K562 (cell line): ENCODE results near the gene OSGIN1. TPM values are rescaled to one million over a fixed set of nuclear protein-coding genes. Genes with fewer than 3 reads are reported as not detected.

ENCODE experiments used
- ATAC-seq: fragments of 200-7000 bp; cut with Tn5 transposase; 3 replicates; pipeline ENCODE4 v1.9.1; 2020; ENCODE audit warnings: moderate library complexity
- BruUV-seq: library from RNA; stranded (reverse); fragments of 400-500 nt; replicated peaks from 2 replicates; lab custom pipeline; 2021; lab: Mats Ljungman, UMichigan
- CTCF ChIA-PET: fragments of 300-600 bp; formaldehyde crosslinking; extraction: SDS; loops from one replicate; lab custom pipeline; 2021; ENCODE audit warnings: low intra/inter-chr PET ratio; lab: Yijun Ruan, JAX
- POLR2A ChIA-PET: fragments of 300-600, 350-650 bp; sonication (Branson Sonifier 250); formaldehyde crosslinking; extraction: SDS; loops from one replicate; lab custom pipeline; 2021; ENCODE audit warnings: antibody characterized with exemption, inconsistent platforms; lab: Yijun Ruan, JAX
- DNase-seq, 4 experiments: peaks; one replicate each; pipeline versions ENCODE4 v3.0.0 to v3.0.0-alpha.2; 2011 to 2018; ENCODE audit warnings: low spot score in 3 of 4, mixed read lengths in 3 of 4; ENCODE audit errors: extremely low read depth in 1 of 4
- FAIRE-seq: peaks from 2 replicates; lab custom pipeline; 2011; peaks lifted over from hg19 to GRCh38; lab: Jason Lieb, UNC
- H2AFZ ChIP-seq: 2 replicates; pipeline ENCODE4 v1.6.0; 2011; ENCODE audit warnings: low read depth, low read length, control low read depth, inconsistent platforms
- H3K27ac ChIP-seq: fragments of 200-600 bp; 3 replicates; pipeline ENCODE4 v1.8.0; 2011; ENCODE audit warnings: low read depth, mild to moderate bottlenecking, control low read depth, inconsistent platforms, low read length, moderate library complexity, mixed read lengths; ENCODE audit errors: extremely low read depth
- H3K27me3 ChIP-seq, 2 experiments: fragments of 300-600 bp in 1 of 2; 2 replicates in 1 of 2; 3 replicates in 1 of 2; pipeline versions ENCODE4 v1.6.0 to v1.8.0; 2011; ENCODE audit warnings: inconsistent platforms in 2 of 2, low read length in 2 of 2, mild to moderate bottlenecking in 1 of 2, mixed read lengths in 1 of 2, moderate library complexity in 1 of 2; ENCODE audit not compliant: control insufficient read depth in 2 of 2, insufficient read depth in 2 of 2
- H3K36me3 ChIP-seq: fragments of 300-600 bp; 3 replicates; pipeline ENCODE4 v1.8.0; 2011; ENCODE audit warnings: mild to moderate bottlenecking, low read length, inconsistent platforms; ENCODE audit not compliant: control insufficient read depth, insufficient read depth
- H3K4me1 ChIP-seq, 2 experiments: fragments of 200-600 bp in 1 of 2; replicated peaks in 1 of 2; 2 replicates in 1 of 2; 3 replicates in 1 of 2; pipeline versions ENCODE4 v1.5.1 to v1.8.0; 2011; ENCODE audit warnings: inconsistent platforms in 2 of 2, low read length in 2 of 2, mild to moderate bottlenecking in 1 of 2, mixed read lengths in 1 of 2, moderate library complexity in 1 of 2; ENCODE audit not compliant: control insufficient read depth in 2 of 2, insufficient read depth in 2 of 2
- H3K4me2 ChIP-seq: 2 replicates; pipeline ENCODE4 v1.6.1; 2011; ENCODE audit warnings: low read length, control low read depth, inconsistent platforms, mixed read lengths; ENCODE audit not compliant: insufficient read depth
- H3K4me3 ChIP-seq: fragments of 200-600 bp; sonication (generic), shearing (Covaris generic); 2 replicates; pipeline ENCODE4 v1.5.1; 2016; ENCODE audit warnings: control low read depth, inconsistent platforms
- H3K79me2 ChIP-seq: fragments of 200-600 bp; 3 replicates; pipeline ENCODE4 v1.8.0; 2011; ENCODE audit warnings: low read length, inconsistent platforms; ENCODE audit not compliant: control insufficient read depth, insufficient read depth
- H3K9ac ChIP-seq, 2 experiments: 2 replicates each; pipeline versions ENCODE4 v1.6.0 to v1.6.1; 2011; ENCODE audit warnings: low read depth in 2 of 2, low read length in 2 of 2, control low read depth in 1 of 2, inconsistent platforms in 1 of 2, mild to moderate bottlenecking in 1 of 2, mixed read lengths in 1 of 2; ENCODE audit not compliant: insufficient read depth in 1 of 2
- H3K9me1 ChIP-seq: one replicate; pipeline ENCODE4 v1.6.0; 2011; ENCODE audit warnings: inconsistent platforms, mild to moderate bottlenecking, low read length, moderate library complexity; ENCODE audit not compliant: control insufficient read depth, insufficient read depth
- H3K9me3 ChIP-seq: replicated peaks from 2 replicates; pipeline ENCODE4 v1.5.1; 2011; ENCODE audit warnings: low read depth, low read length, inconsistent platforms; ENCODE audit not compliant: control insufficient read depth, insufficient read depth
- H4K20me1 ChIP-seq: replicated peaks from 2 replicates; pipeline ENCODE4 v1.6.1; 2011; ENCODE audit warnings: low read length, inconsistent platforms, mixed read lengths; ENCODE audit not compliant: control insufficient read depth, insufficient read depth
- CBFB ChIP-seq: sonication (generic); formaldehyde crosslinking; IDR thresholded peaks from 2 replicates; pipeline ENCODE4 v1.4.0; 2020; ENCODE audit warnings: mild to moderate bottlenecking, missing genetic modification reagents
- EZH2 ChIP-seq: IDR thresholded peaks from 2 replicates; pipeline ENCODE4 v1.6.1; 2012; ENCODE audit warnings: low read depth, mild to moderate bottlenecking, inconsistent platforms, low read length, borderline replicate concordance
- WGBS: fragments of 100-300 bp; shearing (Covaris generic); methylation state at CpG from one replicate; pipeline ENCODE4 v1.1.6; 2016; ENCODE audit warnings: low coverage, mixed read lengths; ENCODE audit not compliant: insufficient coverage; ENCODE audit errors: missing lambda C conversion rate; 5-methylcytosine and 5-hydroxymethylcytosine counted together
- in situ Hi-C: fragments of 300-500 bp; cut with MboI; formaldehyde crosslinking; loops from 4 replicates; pipeline ENCODE4 v1.15.0; 2018; ENCODE audit warnings: inconsistent platforms, mixed read lengths
- intact Hi-C: fragments of 100-400 bp; cut with micrococcal nuclease; formaldehyde crosslinking; loops from 2 replicates; pipeline ENCODE4 v1.14.2; 2022
- polyA plus RNA-seq, 8 experiments: library from polyadenylated mRNA; depleted of rRNA in 4 of 8; stranded (reverse) in 5 of 8; unstranded in 3 of 8; fragments of >200 nt; fragmentation: Nextera tagmentation in 2 of 8; fragmentation: Illumina TruSeq in 1 of 8; extraction: Ambion mirVana in 2 of 8; extraction: Trizol in 1 of 8; gene quantifications; 2 replicates each; pipeline versions ENCODE4 v1.2.1 to v1.2.3, GENCODE V29; 2011 to 2014; ENCODE audit warnings: inconsistent platforms in 1 of 8, missing spikeins in 1 of 8
- total RNA-seq, 7 experiments: library from RNA; depleted of rRNA in 6 of 7; stranded (reverse); fragments of >200 nt in 6 of 7; fragmentation: Illumina TruSeq in 2 of 7; extraction: Trizol in 2 of 7; gene quantifications; 2 replicates each; pipeline versions ENCODE4 v1.2.1 to v1.2.3, GENCODE V29; 2011 to 2021; ENCODE audit warnings: low replicate concordance in 1 of 7
- TF ChIP-seq, protein P1 (sequence below): fragments of 250-450 bp; sonication (Bioruptor Pico); IDR thresholded peaks from 2 replicates; pipeline ENCODE4 v1.4.0; 2020; ENCODE audit warnings: mild to moderate bottlenecking, moderate library complexity
- TF ChIP-seq, protein P2 (sequence below): IDR thresholded peaks from 2 replicates; pipeline ENCODE4 v1.6.1; 2011; ENCODE audit not compliant: insufficient read length; ENCODE audit errors: extremely low read depth

The OSGIN1 gene
- total and polyA plus RNA-seq, 9 of the 15 experiments (the other 6 are each of a cell fraction or from before 2014, with no cell fraction given), result 0.03 to 3.6 (median 1.6) TPM

DNA sequence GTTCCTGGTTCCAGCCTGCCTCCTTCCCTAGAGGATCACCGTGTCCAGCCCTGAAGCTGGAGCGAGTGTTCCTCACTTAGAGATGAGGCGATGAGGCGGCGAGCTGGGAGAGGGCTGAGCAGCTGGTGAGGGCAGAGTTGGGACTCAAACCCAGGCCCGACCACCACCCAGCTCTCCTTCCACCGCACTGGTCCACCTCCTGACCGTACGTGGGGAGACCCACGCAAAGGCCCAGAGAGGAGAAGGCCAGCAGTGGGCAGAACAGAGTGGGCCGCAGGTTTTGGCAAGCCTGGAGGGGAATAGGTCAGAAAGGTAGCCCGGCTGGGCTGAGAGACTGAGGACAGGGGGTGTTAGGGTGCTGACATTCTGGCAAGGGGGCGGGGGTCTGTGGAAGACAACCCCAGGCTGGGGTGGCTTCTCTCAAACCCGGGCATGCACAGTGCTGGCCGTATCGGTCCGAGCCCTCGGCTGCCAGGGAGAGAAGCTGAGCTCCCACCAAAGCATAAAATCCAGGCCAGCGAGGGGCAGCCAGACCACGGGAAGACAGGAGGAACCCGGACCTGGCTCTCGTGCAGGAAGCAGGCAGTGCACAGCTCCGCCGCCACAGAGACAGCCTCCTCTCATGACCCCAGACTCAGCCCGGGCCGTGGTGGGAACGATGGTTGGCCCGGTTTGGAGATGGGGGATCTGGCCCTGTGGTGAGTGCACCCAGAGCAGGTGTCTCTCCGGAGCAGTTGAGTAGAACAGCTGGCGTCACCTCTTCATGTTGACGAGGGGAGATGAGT is 29.3 kb upstream of the OSGIN1 start:
- Histone ChIP-seq H3K27ac (no peak overlapping the region), H3K27me3 (peaks cover 30 to 85% of the 10 kb centered on the region in 2 experiments), H4K20me1 (peaks cover 25% of the 10 kb centered on the region; the same call in 1 of the 2 replicates), H3K79me2 (no peaks in the 10 kb centered on the region), H3K9me3 (no peaks in the 10 kb centered on the region; the same call in 1 of the 2 replicates), H3K9me1 (no peaks in the 10 kb centered on the region), H3K9ac (no peak overlapping the region), H3K4me2 (no peak overlapping the region), H2AFZ (no peak overlapping the region), H3K4me1 (peaks cover 0 to 19% of the 10 kb centered on the region in 2 experiments; a peak in 2 of 5 replicates), H3K36me3 (no peaks in the 10 kb centered on the region), H3K4me3 (no peak overlapping the region)
- ATAC-seq, result no peak
- TF ChIP-seq EZH2 (peak; percentile 34; the same call in 1 of the 2 replicates), CBFB (0 out of 2 replicates have a peak, but pooled peaks have one; percentile 56)
- TF ChIP-seq, protein P1, sequence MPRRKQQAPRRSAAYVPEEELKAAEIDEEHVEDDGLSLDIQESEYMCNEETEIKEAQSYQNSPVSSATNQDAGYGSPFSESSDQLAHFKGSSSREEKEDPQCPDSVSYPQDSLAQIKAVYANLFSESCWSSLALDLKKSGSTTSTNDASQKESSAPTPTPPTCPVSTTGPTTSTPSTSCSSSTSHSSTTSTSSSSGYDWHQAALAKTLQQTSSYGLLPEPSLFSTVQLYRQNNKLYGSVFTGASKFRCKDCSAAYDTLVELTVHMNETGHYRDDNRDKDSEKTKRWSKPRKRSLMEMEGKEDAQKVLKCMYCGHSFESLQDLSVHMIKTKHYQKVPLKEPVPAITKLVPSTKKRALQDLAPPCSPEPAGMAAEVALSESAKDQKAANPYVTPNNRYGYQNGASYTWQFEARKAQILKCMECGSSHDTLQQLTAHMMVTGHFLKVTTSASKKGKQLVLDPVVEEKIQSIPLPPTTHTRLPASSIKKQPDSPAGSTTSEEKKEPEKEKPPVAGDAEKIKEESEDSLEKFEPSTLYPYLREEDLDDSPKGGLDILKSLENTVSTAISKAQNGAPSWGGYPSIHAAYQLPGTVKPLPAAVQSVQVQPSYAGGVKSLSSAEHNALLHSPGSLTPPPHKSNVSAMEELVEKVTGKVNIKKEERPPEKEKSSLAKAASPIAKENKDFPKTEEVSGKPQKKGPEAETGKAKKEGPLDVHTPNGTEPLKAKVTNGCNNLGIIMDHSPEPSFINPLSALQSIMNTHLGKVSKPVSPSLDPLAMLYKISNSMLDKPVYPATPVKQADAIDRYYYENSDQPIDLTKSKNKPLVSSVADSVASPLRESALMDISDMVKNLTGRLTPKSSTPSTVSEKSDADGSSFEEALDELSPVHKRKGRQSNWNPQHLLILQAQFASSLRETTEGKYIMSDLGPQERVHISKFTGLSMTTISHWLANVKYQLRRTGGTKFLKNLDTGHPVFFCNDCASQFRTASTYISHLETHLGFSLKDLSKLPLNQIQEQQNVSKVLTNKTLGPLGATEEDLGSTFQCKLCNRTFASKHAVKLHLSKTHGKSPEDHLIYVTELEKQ, result no peak
- TF ChIP-seq, protein P2, sequence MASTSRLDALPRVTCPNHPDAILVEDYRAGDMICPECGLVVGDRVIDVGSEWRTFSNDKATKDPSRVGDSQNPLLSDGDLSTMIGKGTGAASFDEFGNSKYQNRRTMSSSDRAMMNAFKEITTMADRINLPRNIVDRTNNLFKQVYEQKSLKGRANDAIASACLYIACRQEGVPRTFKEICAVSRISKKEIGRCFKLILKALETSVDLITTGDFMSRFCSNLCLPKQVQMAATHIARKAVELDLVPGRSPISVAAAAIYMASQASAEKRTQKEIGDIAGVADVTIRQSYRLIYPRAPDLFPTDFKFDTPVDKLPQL, result no peak
- no peak for FAIRE-seq
- BruUV-seq, result no TSS peak
- intact Hi-C loops, result loop anchor here (10.0 kb wide), 1 partner anchor 99 kb away; no protein-coding TSS in a partner anchor
- 2% methylated on average over 31 of the region's 31 CpGs for WGBS
- POLR2A ChIA-PET, result interaction anchor here (0.6 to 1.0 kb wide), 5 partner anchors 8 to 38 kb away, joined by 3 to 4 read pairs (median 3); partner anchors contain the start of gene MLYCD
- no peak for DNase-seq
- CTCF ChIA-PET, result interaction anchor here (0.6 kb wide), 1 partner anchor 142 kb away, joined by 3 read pairs; no protein-coding TSS in a partner anchor
- in situ Hi-C loops, result no loop called here
